ENCODE data around the gene THAP4.

THAP4 gene

GRCh38 chr2:241660593-241661213, 23.7 kb upstream of the THAP4 start:
- TF ChIP-seq CTCF (IDR thresholded peaks at IDR 0.05; ENCODE audit: low read length) (no peak), EZH2 (optimal IDR thresholded peaks at IDR 0.05; ENCODE audit: low read depth, low read length) (no peak), EZH2phosphoT487 (IDR thresholded peaks at IDR 0.05; ENCODE audit: low read length) (no peak)
- no peaks in the 10 kb centered on the region for H3K79me2 ChIP-seq (ENCODE audit: low read length)

GRCh38 chr2:241659150-241659739, 22.3 kb upstream of the THAP4 start:
- no peak overlapping the region for H2AFZ ChIP-seq (ENCODE audit: low read length)
- H3K4me1 ChIP-seq (ENCODE audit: low read length), result no peaks in the 10 kb centered on the region
- no peaks in the 10 kb centered on the region for H3K9me3 ChIP-seq (replicated peaks; ENCODE audit: insufficient read depth, low read length)
- H3K27me3 ChIP-seq (replicated peaks; ENCODE audit: insufficient read depth, low read length), result no peaks in the 10 kb centered on the region
- no peak overlapping the region for H3K27ac ChIP-seq (ENCODE audit: low read length)
- no peak overlapping the region for H3K4me2 ChIP-seq (ENCODE audit: low read depth, low read length)
- H3K36me3 ChIP-seq (replicated peaks; ENCODE audit: insufficient read depth, low read length), result no peaks in the 10 kb centered on the region
- H3K9me2 ChIP-seq (replicated peaks; ENCODE audit: insufficient read depth, low read length), result no peaks in the 10 kb centered on the region
- TF ChIP-seq EZH2 (optimal IDR thresholded peaks at IDR 0.05; ENCODE audit: low read depth, low read length), result no peak
- peak; percentile 9; the same call in 1 of the 2 replicates for TF ChIP-seq CTCF (IDR thresholded peaks at IDR 0.05; ENCODE audit: low read length)
- H3K9ac ChIP-seq (ENCODE audit: low read length), result no peak overlapping the region
- no peak overlapping the region for H3K4me3 ChIP-seq (ENCODE audit: low read length)
- no peak for DNase-seq
- no peaks in the 10 kb centered on the region for H4K20me1 ChIP-seq (ENCODE audit: insufficient read depth, low read length)
- H3K79me2 ChIP-seq (ENCODE audit: low read length), result no peaks in the 10 kb centered on the region
- no peaks in the 10 kb centered on the region for H3F3A ChIP-seq (ENCODE audit: insufficient read depth, low read length)

More at GRCh38 chr2:241660593-241661213, 23.7 kb upstream of the THAP4 start:
- H2AFZ ChIP-seq (ENCODE audit: low read length), result no peak overlapping the region
- H3K36me3 ChIP-seq (replicated peaks; ENCODE audit: insufficient read depth, low read length), result no peaks in the 10 kb centered on the region
- no peaks in the 10 kb centered on the region for H3F3A ChIP-seq (ENCODE audit: insufficient read depth, low read length)
- no peaks in the 10 kb centered on the region for H3K27me3 ChIP-seq (replicated peaks; ENCODE audit: insufficient read depth, low read length)
- no peaks in the 10 kb centered on the region for H3K9me2 ChIP-seq (replicated peaks; ENCODE audit: insufficient read depth, low read length)
- H3K27ac ChIP-seq (ENCODE audit: low read length), result no peak overlapping the region
- H3K4me1 ChIP-seq (ENCODE audit: low read length), result no peaks in the 10 kb centered on the region
- H3K4me2 ChIP-seq (ENCODE audit: low read depth, low read length), result no peak overlapping the region
- H4K20me1 ChIP-seq (ENCODE audit: insufficient read depth, low read length), result no peaks in the 10 kb centered on the region
- H3K4me3 ChIP-seq (ENCODE audit: low read length), result no peak overlapping the region
- no peaks in the 10 kb centered on the region for H3K9me3 ChIP-seq (replicated peaks; ENCODE audit: insufficient read depth, low read length)
- no peak for DNase-seq
- no peak overlapping the region for H3K9ac ChIP-seq (ENCODE audit: low read length)

DNA sequence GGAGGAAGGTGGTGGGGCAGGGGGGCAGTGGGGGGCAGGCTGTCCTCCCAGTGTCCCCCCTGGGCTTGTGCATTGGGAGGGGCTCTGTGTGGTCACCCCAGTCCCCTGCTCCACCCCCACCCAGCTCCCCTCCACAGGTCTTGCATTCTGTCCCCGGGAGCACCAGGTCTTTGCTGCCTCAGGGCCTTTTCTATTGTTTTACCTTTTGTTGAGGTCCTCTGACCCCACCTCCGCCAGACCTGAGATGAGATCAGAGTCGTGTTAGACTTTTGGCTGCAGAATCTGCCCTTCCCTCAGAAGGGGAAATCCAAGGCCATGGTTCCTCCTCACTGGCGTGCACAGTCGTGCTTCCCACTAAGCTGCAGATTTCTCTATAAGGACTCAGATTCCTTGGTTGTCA, 21.3 kb upstream of the THAP4 start:
- H3K4me1 ChIP-seq (ENCODE audit: low read length), result no peaks in the 10 kb centered on the region
- no peak overlapping the region for H3K4me2 ChIP-seq (ENCODE audit: low read depth, low read length)
- no peaks in the 10 kb centered on the region for H3K9me2 ChIP-seq (replicated peaks; ENCODE audit: insufficient read depth, low read length)
- H3K9me3 ChIP-seq (replicated peaks; ENCODE audit: insufficient read depth, low read length), result no peaks in the 10 kb centered on the region
- H4K20me1 ChIP-seq (ENCODE audit: insufficient read depth, low read length), result no peaks in the 10 kb centered on the region
- H2AFZ ChIP-seq (ENCODE audit: low read length), result no peak overlapping the region
- no peak for DNase-seq
- H3K9ac ChIP-seq (ENCODE audit: low read length), result no peak overlapping the region
- no peaks in the 10 kb centered on the region for H3K79me2 ChIP-seq (ENCODE audit: low read length)
- no peaks in the 10 kb centered on the region for H3K27me3 ChIP-seq (replicated peaks; ENCODE audit: insufficient read depth, low read length)
- no peaks in the 10 kb centered on the region for H3F3A ChIP-seq (ENCODE audit: insufficient read depth, low read length)
- H3K27ac ChIP-seq (ENCODE audit: low read length), result no peak overlapping the region
- H3K4me3 ChIP-seq (ENCODE audit: low read length), result no peak overlapping the region
- no peak for TF ChIP-seq EZH2phosphoT487 (IDR thresholded peaks at IDR 0.05; ENCODE audit: low read length)
- no peak for TF ChIP-seq EZH2 (optimal IDR thresholded peaks at IDR 0.05; ENCODE audit: low read depth, low read length)
- no peak for TF ChIP-seq CTCF (IDR thresholded peaks at IDR 0.05; ENCODE audit: low read length)
- no peaks in the 10 kb centered on the region; the same call in 1 of the 2 replicates for H3K36me3 ChIP-seq (replicated peaks; ENCODE audit: insufficient read depth, low read length)

All from MM.1S (cell line).